NOMO-1 treated with DMSO at 0.1 percent for 48 hours (cell line): ENCODE data around the gene PPP1R15B.

Experiments
- DNase-seq: peaks from one replicate; lab custom pipeline; 2025; ENCODE audit not compliant: unreplicated experiment; lab: John Stamatoyannopoulos, UW

Gene PPP1R15B

DNA sequence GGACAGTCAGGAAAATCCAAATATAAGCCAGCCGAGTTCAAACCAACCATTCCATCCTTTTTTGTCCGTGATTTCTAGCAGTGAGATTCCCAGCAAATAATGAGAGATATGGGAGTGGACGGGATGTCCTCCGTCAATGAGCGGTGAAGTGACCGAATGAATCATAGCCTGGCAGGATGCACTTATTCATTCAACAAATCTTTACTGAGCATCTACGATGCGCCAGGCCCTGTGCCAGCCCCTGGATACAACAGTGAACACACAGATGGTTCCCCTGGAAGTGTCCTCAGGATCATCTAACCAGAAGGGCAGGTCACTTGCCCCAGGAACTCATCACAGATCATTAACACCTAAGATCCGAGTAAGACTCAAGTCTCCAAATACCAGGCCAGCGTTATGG lies 43.7 kb downstream of the PPP1R15B start:
- no peak for DNase-seq

- no peak for DNase-seq
Observed at GRCh38 chr1:204367193-204367858, 44.3 kb downstream of the PPP1R15B start.

- no peak for DNase-seq
Observed at GRCh38 chr1:204366759-204367158, 44.9 kb downstream of the PPP1R15B start.

GRCh38 chr1:204363335-204364114 lies 48.1 kb downstream of the PPP1R15B start:
- DNase-seq: peak; percentile 73

DNA sequence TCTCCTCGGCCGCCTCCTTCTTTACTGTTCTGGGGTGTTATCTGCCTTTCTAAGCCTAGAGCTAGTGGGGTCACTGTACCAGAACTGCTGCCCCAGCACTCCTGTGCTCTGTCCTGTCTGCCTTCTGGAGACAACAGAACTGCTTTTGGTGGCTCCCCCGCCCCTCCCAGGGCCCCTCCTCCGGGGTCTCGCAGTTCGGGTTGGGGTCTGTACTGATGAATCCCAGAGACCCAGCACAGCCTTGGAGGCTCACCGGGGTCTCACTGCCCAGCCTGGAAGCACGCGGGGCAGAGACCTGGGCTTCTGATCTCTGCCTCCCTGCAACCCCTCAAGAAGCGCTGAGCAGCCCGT lies 48.7 kb downstream of the PPP1R15B start:
- DNase-seq: no peak

DNA sequence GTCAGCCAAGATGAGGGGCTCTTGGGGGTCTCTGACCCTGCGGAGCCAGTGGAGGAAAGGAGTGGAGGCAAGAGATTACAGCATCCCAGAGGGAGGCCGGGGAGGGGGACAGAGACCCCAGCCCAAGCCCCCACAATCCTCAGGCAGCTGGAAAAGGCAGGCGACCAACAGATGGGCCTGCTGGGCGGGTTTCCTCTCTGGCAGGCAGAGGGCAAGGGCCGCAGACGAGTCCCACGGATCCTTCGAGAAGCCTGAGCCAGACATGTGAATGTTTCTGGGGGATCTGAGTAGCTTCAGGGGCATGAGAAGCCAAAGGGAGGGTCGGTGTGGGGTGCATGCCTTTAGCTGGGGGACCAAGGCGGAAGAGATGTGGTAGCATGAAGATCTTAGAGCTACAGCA lies 49.8 kb downstream of the PPP1R15B start:
- DNase-seq: no peak

GRCh38 chr1:204361341-204361771 lies 50.3 kb downstream of the PPP1R15B start:
- no peak for DNase-seq

DNA sequence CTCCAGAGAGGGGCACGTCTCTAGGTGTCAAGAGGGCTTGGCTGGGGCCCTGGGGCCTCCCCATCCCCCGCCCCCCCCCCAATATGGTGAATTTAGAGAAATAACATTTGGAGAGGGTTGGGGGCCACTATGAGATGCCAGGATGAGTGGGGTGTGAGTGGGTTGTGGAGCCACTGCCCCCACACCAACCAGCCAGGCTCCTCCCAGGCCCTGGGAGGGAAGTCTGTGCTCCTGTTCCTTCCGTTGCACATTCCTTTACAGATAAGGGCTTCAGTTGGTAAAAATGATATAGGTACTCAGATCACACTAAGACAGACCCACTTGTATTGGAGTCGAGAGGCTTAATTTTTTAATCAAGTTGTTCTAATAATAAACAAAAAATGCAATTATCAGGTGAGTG lies 51.3 kb downstream of the PPP1R15B start:
- no peak for DNase-seq

DNA sequence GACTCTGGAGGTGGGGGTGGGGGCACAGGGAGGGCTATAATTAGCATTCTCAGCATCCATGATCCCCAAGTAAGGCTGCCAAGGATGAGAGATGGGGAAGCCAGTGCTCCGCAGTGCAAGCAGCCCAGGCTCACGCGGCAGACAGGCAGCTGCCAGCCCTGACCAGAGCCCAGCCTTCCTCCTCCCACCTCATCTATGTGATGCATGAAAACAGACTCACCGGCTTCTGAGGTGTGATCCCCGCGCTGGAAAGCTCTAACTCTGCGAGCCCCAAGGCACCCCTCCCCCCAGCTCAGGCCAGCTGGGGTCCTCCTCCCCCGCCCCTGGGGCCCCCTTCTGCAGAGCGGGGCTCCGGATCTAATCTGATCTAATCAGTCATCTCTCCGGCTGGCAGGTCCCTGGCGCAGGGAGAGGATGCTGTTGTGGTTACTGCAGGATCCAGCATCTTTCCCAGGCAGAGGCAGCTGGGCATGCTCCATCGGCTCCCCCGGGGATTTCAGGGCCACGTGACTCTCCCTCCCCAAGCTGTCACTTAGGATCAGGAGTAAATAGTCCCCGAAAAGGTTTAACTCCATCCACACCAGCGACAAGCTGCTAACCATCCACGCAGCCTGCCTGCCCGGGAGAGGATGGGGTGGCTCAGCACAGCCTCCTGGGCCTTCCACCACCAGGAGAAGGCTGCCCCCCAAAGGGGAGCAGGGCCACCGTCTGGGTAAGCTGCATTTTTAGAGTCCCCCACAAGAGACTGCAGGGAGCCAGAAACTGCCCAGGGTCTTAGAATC lies 52.0 kb downstream of the PPP1R15B start, which contains the start of gene PLEKHA6:
Gene PLEKHA6, minus strand, starts transcription at position 456 of the 782 bp plus-strand sequence. CDS start 86,202 bp downstream, outside the sequence.
- no peak for DNase-seq

DNA sequence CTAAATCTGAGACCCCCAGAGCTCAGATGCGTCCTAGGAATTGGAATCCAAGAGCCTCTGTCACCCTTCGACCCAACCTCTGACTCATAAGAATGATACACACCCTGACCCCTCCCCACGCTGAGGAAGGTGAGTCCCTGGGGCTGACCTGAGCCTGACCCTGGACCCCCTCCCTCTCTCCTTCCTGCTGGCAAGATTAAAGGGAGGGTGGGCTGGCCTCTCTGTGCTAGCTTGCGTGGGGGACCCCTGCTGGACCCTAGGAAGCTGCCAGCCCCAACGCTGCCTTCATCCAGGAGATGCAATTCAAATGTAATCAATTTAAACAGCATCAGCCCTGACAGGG lies 52.5 kb downstream of the PPP1R15B start:
- no peak for DNase-seq

- no peak for DNase-seq
Observed at GRCh38 chr1:204358605-204359004, 53.0 kb downstream of the PPP1R15B start.

DNA sequence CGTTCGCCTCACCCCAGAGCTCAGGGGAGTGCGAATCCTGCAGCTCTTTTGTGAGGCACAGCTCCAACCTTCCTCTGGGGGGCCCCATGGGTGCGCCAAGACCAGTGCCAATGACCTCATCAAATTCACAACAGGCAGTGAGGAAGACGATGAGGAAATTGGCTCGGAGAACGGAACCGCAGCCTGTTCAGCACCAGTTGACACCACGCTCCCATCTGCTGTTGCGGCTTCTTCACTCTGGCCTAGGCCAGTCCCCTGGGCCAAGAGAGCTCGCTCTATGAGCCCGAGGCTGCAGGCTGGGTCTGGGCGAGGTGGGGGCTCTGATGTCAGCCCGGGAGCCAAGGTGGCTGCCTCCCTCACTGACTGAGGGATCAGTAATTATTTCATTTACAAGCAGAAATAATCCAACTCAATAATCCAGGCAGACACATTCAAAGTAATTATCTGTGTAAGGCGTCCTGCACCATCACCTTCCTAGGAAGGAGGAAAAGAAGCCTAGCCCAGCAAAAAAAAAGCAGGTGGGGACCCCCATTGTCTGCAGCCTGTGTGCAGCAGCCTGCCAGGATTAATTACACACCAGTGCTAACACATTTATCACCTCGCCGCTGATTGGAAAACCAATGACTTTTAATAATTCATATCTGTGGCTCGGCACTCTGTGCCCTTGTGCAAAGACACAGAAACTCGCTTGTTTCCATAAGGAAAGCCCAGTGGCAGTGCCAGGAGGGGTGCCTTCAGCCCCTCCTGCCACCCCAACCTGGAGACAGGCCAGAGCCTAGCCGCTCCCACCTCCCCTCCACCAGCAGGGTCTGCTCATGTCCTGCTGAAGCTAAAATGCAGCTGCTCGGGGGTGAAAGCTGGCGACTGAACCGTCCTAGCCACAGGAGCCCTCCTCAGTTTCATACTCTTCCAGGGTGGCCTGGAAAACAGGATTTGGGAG lies 53.8 kb downstream of the PPP1R15B start:
- DNase-seq: peak; percentile 58

- DNase-seq: no peak
Observed at GRCh38 chr1:204356997-204357396, 54.6 kb downstream of the PPP1R15B start.

DNA sequence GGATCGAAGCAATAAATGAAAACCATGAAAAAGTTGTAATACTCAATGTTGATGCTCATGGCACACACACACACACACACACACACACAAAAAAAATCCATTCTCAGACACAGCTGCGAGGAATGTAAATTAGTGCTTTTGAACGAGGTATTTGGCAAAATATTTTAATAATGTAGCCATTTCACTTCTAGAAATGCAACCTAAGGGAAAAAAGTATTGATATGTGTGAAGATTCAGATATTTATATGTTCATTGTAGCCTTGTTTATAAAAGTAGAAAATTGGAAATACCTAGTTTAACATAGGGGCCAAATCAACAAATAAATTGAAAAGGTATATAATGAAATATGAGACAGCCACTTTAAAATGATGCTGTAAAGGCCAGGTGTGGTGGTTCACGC lies 55.7 kb downstream of the PPP1R15B start:
- no peak for DNase-seq

DNA sequence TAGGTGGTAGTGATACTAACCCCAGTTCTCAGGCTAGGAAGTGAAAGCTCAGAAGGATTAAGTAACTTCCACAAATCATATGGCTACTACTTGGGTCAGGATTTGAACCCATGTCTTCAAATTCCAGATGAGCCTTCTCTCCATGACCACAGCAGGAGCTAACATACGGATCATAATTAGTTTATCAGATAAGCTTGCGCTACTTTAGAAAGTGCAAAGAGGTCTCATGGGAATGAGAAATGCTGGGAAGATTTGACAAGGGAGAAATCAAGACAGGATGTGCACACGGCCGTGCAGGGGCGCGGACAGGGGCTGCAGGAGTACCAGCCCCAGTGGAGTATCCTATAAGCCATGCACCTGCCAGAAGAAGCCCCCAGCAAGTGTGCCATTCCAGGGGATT lies 57.0 kb downstream of the PPP1R15B start:
- DNase-seq: no peak
